ENCODE results near the gene OR5AR1.
"Not testable (repeated sequence)": the region's sequence is repeated elsewhere in the genome, so short reads cannot be mapped to it uniquely, and the experiment has no call there.

Gene OR5AR1

DNA sequence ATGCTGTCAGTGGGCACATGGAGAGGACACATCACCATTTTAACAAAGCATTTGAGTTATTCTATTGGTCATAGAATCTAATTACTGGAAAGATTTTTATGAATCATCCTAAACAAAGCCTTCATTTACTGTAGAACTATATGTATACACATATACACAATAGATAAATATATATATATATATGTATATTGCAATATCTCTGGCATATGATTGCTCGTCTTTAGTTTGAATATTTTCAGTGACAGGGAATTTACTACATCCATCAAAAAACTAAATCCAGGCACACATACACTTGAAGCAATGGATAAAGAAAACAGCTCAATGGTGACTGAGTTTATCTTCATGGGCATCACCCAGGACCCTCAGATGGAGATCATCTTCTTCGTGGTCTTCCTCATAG, at the start of gene OR5AR1:
Gene OR5AR1, plus strand, starts transcription at position 301 of the 400 bp plus-strand sequence. Its CDS starts 0 bp downstream, at position 301.
- in situ Hi-C loops (cut with HindIII; ENCODE audit: low sequenced_read_pairs) = no loop called here

DNA sequence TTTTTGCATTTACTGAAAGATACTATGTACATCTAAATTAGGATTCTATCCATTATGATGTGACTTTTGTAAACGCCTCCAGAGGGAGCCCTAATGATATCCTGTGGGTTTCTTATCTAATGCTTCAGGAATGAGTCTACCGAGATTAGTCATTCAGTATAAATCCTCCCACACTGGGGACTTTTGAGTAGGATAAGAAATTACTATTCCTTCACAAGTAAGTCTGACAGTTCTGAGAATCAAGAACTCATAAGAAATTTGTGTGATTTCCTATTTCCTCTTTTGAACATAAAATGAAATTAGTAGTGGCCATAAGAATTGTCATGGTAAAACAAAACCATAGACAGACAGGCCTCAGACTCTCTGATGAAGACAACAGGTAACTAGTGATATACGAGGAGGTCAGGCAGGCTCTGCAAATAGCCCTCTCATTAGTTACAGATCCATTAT, 38.8 kb upstream of the OR5AR1 start:
- in situ Hi-C loops (cut with HindIII; ENCODE audit: low sequenced_read_pairs) = no loop called here

DNA sequence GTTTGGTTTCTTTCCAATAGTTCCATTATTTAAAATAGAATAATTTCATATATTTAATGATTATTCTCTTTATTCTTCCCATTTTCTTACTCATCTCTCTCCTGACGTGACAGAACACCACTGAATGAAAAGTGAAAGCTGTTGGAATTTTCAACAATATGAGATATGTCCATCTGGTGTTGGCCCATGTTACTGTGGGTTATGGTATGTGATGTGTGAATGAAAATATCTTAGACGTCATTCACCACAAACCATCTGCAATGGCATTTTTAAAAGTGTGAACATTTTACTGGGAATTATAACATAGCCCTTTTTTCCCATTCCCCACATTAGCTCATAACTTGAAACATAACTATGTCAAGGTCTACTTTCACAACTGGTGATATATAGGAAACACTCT, 37.5 kb upstream of the OR5AR1 start:
- in situ Hi-C loops (cut with HindIII; ENCODE audit: low sequenced_read_pairs) = no loop called here

DNA sequence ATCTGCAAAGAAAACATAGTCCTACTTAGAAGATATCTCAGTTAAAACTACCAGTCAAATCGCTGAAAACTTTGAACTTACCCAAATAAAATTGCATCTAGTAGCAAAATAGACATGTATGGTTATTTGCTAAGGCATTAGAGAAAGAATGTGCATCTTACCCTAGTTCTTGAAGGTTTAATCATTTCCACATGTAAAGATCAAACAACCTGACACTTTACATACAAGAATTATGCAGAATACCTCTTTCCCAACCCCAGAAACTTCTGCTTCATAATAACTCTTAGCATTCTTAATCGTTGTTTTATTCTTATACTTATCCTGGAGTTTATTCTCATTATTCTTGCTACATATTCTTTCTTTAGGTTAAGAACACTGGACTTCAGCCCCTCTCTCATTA, 31.2 kb upstream of the OR5AR1 start:
- in situ Hi-C loops (cut with HindIII; ENCODE audit: low sequenced_read_pairs) = no loop called here

DNA sequence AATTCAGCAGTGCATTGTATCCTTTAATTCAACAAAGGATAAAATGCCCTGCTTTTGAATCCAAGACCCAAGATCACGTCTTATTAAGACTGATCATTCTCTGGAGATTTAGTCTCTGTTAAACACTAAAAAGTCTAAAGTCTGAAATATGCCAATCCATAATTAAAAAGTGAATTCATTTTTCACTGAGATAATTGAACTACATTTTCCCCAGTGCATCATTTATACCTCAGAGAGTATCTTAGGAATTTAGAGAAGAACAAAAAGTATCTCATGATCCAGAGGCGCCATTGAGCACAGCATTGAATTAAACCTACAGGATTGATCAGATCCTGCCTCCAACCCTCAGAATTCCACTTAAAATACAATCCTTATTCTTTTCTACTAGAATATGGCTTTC, 26.6 kb upstream of the OR5AR1 start:
- in situ Hi-C loops (cut with HindIII; ENCODE audit: low sequenced_read_pairs) = no loop called here

DNA sequence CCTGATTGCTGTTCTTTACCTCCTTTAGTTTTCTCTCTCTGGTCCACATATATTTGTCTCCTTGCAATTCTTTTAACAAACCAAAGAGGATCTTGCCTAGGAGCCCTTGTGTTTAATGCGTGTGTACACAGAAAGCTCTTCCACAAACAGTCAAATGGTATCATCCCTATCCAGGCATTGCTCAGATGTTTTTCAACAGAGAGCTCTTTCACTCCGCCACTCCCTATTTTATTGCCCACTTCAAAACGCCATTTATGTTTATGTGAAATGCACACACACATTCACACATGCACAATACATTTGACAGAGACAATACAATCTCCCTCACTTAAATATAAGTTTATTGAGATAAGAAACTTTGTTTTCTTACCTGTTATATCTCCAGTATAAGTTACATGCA, 26.0 kb upstream of the OR5AR1 start:
- in situ Hi-C loops (cut with HindIII; ENCODE audit: low sequenced_read_pairs) = no loop called here

DNA sequence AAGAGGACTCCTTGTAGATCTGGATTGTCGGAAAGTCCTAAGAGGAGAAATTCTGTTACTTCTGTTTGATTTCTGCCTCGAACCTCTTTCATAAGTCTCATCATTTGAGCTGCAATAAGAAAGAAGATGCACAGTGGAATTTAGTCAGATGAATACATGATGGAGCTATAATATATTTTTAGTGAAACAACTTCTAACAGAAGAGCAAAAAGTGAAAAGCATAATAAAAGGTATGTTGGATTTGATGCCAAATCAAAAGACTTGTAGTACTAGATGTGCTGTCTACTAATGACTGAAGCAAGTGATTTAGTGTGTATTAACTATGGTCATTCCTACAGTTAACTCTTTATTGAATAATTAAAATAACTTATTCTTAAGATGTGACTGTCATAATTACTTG, 21.1 kb upstream of the OR5AR1 start, which contains the start of gene OR5AP2:
Gene OR5AP2, minus strand, starts transcription at position 101 of the 400 bp plus-strand sequence. Its CDS starts 0 bp downstream, at position 101.
- in situ Hi-C loops (cut with HindIII; ENCODE audit: low sequenced_read_pairs) = no loop called here

DNA sequence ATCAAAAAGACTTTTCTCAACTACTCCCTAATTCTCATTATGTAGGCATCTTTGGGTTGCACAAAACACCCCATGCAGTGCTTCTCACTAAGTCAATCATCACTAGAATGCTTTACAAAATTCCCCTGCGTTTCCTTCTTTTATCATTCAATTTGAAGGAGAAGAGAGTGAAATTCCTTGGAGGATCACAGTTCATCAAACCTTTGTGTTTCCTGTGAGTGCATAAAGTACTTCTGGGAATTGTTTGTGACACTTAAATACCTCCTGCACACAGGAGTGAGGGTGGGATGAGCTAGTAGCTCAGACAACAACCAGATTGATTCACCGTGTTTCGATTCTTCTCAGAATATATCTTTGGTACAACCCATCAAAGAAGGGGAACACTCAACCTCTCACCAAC, 3.7 kb upstream of the OR5AR1 start:
- in situ Hi-C loops (cut with HindIII; ENCODE audit: low sequenced_read_pairs) = no loop called here

DNA sequence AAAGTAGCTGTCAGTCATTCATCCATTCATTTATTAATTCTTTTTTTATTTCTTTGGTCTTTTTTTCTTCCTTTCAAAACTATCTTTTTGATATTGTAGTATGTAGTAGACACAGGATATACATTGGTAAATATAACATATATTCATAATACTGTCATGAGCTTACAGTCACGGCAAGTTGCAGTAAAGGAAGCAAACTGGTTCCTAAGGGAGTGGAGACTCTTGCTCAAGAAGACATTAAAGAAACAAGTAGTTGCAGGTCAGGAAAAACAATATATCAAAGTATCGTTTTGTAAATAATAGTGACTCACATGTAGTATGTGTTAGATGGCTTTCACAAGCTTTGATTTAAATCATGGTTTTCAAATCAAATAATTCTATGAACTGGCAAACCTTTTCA, 7.5 kb downstream of the OR5AR1 start:
- in situ Hi-C loops (cut with HindIII; ENCODE audit: low sequenced_read_pairs) = no loop called here

DNA sequence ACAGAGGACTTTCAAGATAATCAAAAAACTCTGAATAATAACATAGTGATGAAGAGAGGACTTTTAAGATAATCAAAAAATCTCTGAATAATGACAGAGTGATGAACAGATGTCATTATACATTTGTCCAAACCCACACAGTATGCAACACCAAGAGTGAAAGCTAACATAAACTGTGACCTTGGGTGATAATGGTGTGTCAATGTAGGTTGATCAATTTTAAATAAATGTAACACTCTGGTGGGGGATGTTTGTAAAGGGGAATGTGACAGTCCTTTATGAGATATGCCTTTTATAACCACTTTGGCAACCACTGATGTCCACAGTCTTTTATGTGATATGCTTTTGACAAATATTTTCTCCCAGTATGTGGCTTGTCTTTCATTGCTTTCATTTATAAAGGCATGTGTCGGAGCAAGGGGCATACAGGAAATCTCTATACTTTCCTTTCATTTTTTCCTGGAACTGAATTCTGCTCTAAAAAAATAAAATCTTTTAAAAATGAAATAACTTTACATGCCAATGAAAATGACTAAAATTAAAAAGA, 25.1 kb downstream of the OR5AR1 start:
- in situ Hi-C loops (cut with HindIII; ENCODE audit: low sequenced_read_pairs) = no loop called here

DNA sequence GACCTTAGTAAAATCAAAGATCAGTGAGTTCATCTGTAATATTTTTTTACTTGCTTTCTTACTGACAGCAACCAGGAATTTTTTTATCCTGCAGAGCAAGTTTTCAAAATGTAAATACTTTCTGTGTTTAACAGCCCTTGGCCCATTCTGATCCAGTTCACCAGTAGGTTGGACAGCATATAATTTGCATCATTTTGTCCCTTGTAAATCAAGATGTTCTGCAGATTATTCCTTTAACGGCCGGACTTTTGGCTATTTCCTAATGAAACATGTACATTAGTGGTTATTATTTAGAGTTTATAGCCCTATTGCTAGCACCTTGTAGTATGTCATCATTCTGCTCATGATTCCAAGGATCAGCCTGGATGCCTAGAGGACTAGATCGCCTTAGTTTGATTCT, 27.7 kb downstream of the OR5AR1 start:
- in situ Hi-C loops (cut with HindIII; ENCODE audit: low sequenced_read_pairs) = not testable (repeated sequence)

DNA sequence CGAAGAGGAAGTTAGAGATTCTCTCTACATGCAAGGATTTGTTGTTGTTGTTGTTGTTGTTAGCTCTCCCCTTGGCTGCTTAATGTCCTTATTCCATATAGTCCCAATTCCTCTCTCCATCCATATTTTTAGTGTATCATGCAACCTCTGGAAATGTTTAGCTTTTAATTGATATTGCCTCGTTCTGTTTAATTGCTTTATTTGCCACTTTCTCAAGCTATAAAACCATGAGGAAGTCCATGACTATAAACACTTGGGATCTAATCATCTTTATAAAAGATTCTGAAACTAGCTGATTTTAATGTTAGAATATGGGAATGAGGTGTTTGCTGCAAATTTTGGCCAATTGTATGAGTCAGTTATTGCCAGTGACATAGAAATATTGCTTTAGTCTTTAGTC, 29.9 kb downstream of the OR5AR1 start:
- in situ Hi-C loops (cut with HindIII; ENCODE audit: low sequenced_read_pairs) = no loop called here

DNA sequence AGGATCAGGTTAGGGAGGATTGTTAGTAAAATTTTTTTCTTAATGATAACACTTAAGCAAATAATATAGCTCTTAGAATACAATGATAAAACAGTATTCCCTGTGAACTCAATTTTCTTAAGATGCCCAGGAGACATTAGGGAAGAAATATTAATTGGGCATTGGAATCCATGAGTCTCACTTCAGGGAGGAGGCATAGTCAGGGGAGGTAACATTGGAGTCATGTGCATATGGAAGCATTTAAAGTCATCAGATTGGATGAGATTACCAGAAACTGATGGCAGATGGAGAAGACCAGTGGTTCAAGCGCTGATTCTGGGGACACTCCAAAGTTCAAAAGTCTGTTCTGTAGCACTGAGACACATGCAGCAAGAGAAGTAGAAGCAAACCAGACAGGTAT, 35.3 kb downstream of the OR5AR1 start, which contains the start of gene OR9G1:
Gene OR9G1, plus strand, starts transcription at position 301 of the 400 bp plus-strand sequence. CDS start 1,293 bp downstream, outside the sequence.
- in situ Hi-C loops (cut with HindIII; ENCODE audit: low sequenced_read_pairs) = no loop called here

DNA sequence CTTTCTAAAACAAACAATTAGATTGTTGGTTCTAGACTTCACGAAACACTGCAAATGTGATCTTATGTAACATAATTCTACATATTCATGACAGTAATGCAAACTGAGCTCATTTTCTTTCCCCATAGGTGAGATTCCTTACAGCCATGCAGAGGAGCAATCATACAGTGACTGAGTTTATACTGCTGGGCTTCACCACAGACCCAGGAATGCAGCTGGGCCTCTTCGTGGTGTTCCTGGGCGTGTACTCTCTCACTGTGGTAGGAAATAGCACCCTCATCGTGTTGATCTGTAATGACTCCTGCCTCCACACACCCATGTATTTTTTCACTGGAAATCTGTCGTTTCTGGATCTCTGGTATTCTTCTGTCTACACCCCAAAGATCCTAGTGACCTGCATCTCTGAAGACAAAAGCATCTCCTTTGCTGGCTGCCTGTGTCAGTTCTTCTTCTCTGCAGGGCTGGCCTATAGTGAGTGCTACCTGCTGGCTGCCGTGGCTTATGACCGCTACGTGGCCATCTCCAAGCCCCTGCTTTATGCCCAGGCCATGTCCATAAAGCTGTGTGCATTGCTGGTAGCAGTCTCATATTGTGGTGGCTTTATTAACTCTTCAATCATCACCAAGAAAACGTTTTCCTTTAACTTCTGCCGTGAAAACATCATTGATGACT, 36.9 kb downstream of the OR5AR1 start:
- in situ Hi-C loops (cut with HindIII; ENCODE audit: low sequenced_read_pairs) = no loop called here

DNA sequence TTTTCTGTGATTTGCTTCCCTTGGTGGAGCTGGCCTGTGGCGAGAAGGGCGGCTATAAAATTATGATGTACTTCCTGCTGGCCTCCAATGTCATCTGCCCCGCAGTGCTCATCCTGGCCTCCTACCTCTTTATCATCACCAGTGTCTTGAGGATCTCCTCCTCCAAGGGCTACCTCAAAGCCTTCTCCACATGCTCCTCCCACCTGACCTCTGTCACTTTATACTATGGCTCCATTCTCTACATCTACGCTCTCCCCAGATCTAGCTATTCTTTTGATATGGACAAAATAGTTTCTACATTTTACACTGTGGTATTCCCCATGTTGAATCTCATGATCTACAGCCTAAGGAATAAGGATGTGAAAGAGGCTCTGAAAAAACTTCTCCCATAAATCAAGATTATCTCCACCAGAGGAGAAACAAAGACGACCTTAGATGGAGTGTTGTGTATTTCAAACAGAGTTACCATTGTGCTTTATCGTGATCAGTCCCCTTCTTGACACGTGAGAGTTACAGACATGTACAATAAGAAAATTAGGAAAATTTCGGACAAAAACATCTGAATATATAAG, 37.5 kb downstream of the OR5AR1 start:
- in situ Hi-C loops (cut with HindIII; ENCODE audit: low sequenced_read_pairs) = no loop called here

DNA sequence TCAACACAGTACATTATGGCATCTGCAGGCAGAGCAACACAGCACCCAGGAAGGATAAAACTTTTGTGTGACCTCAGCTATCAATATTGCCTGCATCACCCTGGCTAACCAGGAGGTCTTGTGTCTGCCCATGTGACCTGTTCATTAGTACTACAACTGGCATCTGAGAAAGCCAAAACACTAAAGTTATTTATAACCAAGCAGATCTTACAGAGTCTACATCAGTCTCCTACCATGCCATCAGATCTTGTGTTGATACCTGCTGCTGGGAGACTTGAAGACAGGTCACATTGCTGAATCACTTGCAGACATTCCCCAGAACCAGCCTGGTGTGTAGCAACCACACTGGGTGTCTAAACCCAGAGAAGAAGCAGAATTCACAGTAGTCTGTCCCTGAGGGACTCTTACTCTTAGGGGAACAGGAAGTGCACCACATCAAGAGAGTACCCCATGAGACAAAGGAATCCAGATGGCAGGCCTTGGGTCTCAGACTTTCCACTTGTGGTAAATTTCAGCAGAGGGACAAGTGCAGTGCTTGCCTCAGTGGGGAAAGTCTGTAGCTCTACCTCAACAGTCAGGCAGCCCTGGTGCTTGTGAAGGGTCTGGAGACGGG, 42.4 kb downstream of the OR5AR1 start:
- in situ Hi-C loops (cut with HindIII; ENCODE audit: low sequenced_read_pairs) = no loop called here

DNA sequence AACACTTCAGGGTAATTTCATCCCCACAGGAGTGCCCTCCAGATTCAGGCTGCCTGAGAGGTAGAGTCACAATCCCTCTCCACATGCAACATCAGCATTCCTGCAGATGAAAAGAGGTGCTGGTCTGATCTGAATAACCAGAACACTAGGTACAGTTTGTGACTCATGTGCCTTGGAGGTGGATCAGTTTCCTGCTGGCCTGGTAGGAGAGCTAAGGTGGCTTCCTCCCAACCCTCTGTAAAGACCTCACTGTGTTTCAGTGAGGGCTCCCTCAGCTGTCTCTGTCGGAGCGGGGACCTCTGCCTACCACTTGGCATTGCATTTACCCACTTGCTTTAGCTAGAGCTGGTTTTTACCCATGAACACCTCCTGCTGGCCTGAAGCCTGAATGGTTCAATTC, 43.0 kb downstream of the OR5AR1 start:
- in situ Hi-C loops (cut with HindIII; ENCODE audit: low sequenced_read_pairs) = no loop called here

DNA sequence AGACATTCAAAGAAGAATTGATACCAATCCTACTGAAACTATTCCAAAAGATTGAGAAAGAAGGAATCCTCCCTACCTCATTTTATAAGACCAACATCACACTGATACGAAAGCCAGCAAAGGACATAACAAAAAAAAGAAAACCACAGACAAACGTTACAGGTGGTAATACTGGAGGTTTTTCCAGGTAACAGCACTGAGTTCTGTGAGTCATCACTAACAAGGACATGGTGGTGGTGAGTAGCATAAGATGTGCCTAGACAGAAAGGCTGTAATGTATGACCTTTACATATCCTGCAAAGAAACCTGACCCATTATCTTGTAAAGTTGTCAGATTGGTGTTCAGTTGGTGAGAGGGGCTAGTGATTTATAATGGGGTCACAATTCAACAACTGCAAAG, 50.7 kb downstream of the OR5AR1 start:
- in situ Hi-C loops (cut with HindIII; ENCODE audit: low sequenced_read_pairs) = no loop called here

Measured in DLD1 (cell line).